ENCODE results near the gene ZNF492.

GRCh38 chr19:22620912-22621311, 13.2 kb upstream of the ZNF492 start:
- TF ChIP-seq, protein P1, sequence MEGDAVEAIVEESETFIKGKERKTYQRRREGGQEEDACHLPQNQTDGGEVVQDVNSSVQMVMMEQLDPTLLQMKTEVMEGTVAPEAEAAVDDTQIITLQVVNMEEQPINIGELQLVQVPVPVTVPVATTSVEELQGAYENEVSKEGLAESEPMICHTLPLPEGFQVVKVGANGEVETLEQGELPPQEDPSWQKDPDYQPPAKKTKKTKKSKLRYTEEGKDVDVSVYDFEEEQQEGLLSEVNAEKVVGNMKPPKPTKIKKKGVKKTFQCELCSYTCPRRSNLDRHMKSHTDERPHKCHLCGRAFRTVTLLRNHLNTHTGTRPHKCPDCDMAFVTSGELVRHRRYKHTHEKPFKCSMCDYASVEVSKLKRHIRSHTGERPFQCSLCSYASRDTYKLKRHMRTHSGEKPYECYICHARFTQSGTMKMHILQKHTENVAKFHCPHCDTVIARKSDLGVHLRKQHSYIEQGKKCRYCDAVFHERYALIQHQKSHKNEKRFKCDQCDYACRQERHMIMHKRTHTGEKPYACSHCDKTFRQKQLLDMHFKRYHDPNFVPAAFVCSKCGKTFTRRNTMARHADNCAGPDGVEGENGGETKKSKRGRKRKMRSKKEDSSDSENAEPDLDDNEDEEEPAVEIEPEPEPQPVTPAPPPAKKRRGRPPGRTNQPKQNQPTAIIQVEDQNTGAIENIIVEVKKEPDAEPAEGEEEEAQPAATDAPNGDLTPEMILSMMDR (IDR thresholded peaks at IDR 0.05) = no peak
- no peak for TF ChIP-seq POLR2A (IDR thresholded peaks at IDR 0.05)
